Measurements from ENCODE around the gene KCNMA1. TPM values are rescaled to one million over a fixed set of nuclear protein-coding genes. Genes with fewer than 3 reads are reported as not detected.

Gene KCNMA1
- total RNA-seq, 1 experiment from 2014 or later, result 0.45 TPM

DNA sequence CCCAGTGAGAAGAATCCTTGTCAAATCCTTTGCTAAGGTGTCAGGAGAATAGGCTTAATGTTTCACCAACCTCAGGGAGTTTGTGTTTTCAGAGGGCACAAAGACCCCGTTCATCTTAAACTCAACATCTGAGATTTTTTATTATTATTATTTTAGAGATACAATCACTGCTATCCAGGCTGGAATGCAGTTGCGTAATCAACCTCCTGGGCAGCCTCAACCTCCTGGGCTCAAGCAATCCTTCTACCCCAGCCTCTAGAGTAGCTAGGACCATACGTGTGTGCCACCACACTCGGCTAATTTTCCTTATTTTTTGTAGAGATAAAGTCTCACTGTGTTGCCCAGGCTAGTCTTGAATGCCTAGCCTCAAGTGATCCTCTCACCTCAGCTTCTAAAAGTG lies 599.2 kb downstream of the KCNMA1 start:
- no peak overlapping the region for H3K27ac Mint-ChIP-seq (ENCODE audit: unreplicated experiment)
- no peaks in the 10 kb centered on the region for H3K4me1 Mint-ChIP-seq (ENCODE audit: low read depth, unreplicated experiment)
- DNase-seq, result no peak
- no peaks in the 10 kb centered on the region for H3K36me3 Mint-ChIP-seq (ENCODE audit: insufficient read depth, unreplicated experiment)
- no peak overlapping the region for H3K4me3 Mint-ChIP-seq (ENCODE audit: low read depth, unreplicated experiment)
- BruUV-seq (replicated peaks), result no TSS peak
- H3K9me3 Mint-ChIP-seq (ENCODE audit: low read depth, unreplicated experiment), result no peaks in the 10 kb centered on the region
- CTCF ChIA-PET, result no interaction called here
- peaks cover 39% of the 10 kb centered on the region for H3K27me3 Mint-ChIP-seq (ENCODE audit: unreplicated experiment)
- intact Hi-C loops (cut with micrococcal nuclease; ENCODE audit: unreplicated experiment), result no loop called here
- TF ChIP-seq, protein P1, sequence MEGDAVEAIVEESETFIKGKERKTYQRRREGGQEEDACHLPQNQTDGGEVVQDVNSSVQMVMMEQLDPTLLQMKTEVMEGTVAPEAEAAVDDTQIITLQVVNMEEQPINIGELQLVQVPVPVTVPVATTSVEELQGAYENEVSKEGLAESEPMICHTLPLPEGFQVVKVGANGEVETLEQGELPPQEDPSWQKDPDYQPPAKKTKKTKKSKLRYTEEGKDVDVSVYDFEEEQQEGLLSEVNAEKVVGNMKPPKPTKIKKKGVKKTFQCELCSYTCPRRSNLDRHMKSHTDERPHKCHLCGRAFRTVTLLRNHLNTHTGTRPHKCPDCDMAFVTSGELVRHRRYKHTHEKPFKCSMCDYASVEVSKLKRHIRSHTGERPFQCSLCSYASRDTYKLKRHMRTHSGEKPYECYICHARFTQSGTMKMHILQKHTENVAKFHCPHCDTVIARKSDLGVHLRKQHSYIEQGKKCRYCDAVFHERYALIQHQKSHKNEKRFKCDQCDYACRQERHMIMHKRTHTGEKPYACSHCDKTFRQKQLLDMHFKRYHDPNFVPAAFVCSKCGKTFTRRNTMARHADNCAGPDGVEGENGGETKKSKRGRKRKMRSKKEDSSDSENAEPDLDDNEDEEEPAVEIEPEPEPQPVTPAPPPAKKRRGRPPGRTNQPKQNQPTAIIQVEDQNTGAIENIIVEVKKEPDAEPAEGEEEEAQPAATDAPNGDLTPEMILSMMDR (IDR thresholded peaks at IDR 0.05; ENCODE audit: unreplicated experiment), result no peak

GRCh38 chr10:77037735-77038403 lies 599.7 kb downstream of the KCNMA1 start:
- TF ChIP-seq, protein P1 (IDR thresholded peaks at IDR 0.05; ENCODE audit: unreplicated experiment), result peak; percentile 12
- intact Hi-C loops (cut with micrococcal nuclease; ENCODE audit: unreplicated experiment), result no loop called here
- BruUV-seq (replicated peaks), result no TSS peak
- Mint-ChIP-seq H3K36me3 (ENCODE audit: insufficient read depth, unreplicated experiment) (no peaks in the 10 kb centered on the region), H3K9me3 (ENCODE audit: low read depth, unreplicated experiment) (no peaks in the 10 kb centered on the region), H3K27ac (ENCODE audit: unreplicated experiment) (no peak overlapping the region), H3K27me3 (ENCODE audit: unreplicated experiment) (peaks cover 40% of the 10 kb centered on the region), H3K4me3 (ENCODE audit: low read depth, unreplicated experiment) (no peak overlapping the region), H3K4me1 (ENCODE audit: low read depth, unreplicated experiment) (no peaks in the 10 kb centered on the region)
- CTCF ChIA-PET, result no interaction called here
- no peak for DNase-seq

DNA sequence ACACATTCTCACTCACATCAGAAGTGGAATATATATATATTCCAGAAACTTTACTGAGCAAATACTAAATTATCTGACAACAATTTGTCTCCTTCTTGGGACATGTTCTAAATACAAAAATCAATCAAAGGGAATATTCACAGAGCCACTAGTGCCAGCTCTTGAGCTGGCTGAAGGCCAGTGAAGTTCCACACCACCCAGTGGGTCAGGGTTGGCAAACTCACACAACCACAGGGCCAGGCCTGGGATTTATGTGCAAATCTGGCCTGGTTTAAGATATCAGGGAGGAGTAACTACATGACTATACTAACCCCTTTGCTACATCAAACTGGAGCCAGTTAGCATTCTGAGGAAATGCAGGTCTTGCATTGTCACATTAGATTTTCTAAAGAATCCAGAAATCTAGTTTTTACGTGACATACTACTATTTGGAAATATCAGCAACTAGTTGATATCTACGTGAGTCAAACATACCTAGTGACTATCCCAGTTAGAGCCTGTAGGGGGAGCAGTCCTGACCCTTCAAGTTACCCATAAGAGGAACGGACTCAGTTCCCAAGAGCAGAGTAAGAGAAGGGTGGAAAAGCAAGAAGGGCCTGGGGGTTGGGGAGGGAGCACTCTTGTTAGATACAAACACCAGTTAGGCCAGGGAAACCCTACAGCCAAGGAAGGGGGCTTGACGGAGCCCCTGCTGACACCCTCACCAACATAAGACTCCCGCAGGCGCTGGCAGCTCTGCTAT lies 600.4 kb downstream of the KCNMA1 start:
- intact Hi-C loops (cut with micrococcal nuclease; ENCODE audit: unreplicated experiment), result no loop called here
- Mint-ChIP-seq H3K27me3 (ENCODE audit: unreplicated experiment) (peaks cover 47% of the 10 kb centered on the region), H3K4me3 (ENCODE audit: low read depth, unreplicated experiment) (no peak overlapping the region), H3K9me3 (ENCODE audit: low read depth, unreplicated experiment) (no peaks in the 10 kb centered on the region), H3K27ac (ENCODE audit: unreplicated experiment) (no peak overlapping the region), H3K36me3 (ENCODE audit: insufficient read depth, unreplicated experiment) (no peaks in the 10 kb centered on the region), H3K4me1 (ENCODE audit: low read depth, unreplicated experiment) (no peaks in the 10 kb centered on the region)
- CTCF ChIA-PET, result no interaction called here
- TF ChIP-seq, protein P1 (IDR thresholded peaks at IDR 0.05; ENCODE audit: unreplicated experiment), result peak; percentile 13
- no TSS peak for BruUV-seq (replicated peaks)
- no peak for DNase-seq

GRCh38 chr10:77036276-77036675 lies 601.3 kb downstream of the KCNMA1 start:
- H3K4me3 Mint-ChIP-seq (ENCODE audit: low read depth, unreplicated experiment), result no peak overlapping the region
- TF ChIP-seq, protein P1 (IDR thresholded peaks at IDR 0.05; ENCODE audit: unreplicated experiment), result no peak
- H3K36me3 Mint-ChIP-seq (ENCODE audit: insufficient read depth, unreplicated experiment), result no peaks in the 10 kb centered on the region
- H3K9me3 Mint-ChIP-seq (ENCODE audit: low read depth, unreplicated experiment), result no peaks in the 10 kb centered on the region
- no peak overlapping the region for H3K27ac Mint-ChIP-seq (ENCODE audit: unreplicated experiment)
- intact Hi-C loops (cut with micrococcal nuclease; ENCODE audit: unreplicated experiment), result no loop called here
- CTCF ChIA-PET, result no interaction called here
- no TSS peak for BruUV-seq (replicated peaks)
- peaks cover 56% of the 10 kb centered on the region for H3K27me3 Mint-ChIP-seq (ENCODE audit: unreplicated experiment)
- no peak for DNase-seq
- no peaks in the 10 kb centered on the region for H3K4me1 Mint-ChIP-seq (ENCODE audit: low read depth, unreplicated experiment)
